OCI-M2 (cell line): Measurements from ENCODE around the gene AUTS2.

Source experiments
- DNase-seq: peaks from one replicate; lab custom pipeline; 2025; ENCODE audit not compliant: unreplicated experiment; lab: John Stamatoyannopoulos, UW

Gene AUTS2

DNA sequence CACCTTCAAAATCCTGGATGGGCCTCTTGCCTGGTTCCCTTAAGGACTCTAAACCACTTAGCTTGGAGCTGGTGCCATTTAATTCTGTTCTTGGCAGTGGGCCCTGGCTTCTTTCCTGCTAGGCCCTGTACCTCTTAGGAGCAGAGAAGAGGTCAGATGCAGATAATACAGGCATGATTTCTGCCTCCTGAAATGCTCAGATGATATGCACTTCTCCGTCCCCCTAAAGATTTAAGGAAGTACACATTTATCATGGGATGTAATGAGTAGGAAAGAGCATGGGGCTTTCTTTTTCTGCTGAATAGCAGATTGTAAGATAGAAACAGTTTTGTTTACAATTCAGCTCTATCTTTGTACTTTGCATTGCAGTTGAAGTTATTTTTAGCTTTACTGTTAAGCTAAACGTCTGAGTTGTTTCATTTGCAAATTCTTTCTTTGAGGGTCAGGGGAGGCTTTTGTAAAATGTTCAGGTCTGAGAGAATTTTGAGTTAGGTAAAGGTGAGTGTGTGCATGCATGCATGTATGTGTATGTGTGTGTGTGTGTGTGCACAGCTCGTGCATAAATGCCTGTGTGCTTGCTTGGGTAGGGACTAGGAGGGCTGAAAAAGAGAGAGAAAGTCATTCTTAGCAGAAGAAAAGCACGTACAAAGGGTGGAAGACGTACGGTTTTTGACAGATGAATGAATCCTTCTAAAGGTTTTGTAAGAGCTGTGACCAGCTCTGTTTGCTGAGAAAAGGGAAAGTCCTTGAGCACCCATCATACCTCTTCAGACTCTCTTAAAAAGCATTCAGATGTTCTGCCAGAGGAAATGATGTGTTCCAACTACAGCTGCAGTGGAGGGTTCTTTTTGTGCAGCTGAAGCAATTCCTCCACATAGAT, 364.2 kb downstream of the AUTS2 start:
- no peak for DNase-seq

DNA sequence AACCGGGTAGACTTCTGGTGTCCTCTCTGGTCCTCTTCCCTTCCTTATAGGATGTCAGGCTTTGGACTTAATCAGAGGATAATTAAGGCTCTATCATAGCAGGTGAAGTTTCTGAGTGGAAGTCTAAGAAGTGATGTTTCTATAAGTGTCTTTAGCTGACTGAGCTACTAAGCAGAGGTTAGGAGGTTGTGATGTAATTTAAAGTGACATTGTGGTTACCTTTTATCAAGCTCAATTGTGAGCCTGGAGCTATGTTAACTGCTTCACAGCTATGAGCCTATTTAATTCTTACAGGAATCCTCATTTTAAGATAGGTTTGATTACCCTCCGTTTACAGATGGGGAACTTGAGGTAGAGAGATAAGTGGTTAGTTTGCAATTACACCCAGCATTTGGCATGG, 365.1 kb downstream of the AUTS2 start:
- no peak for DNase-seq

DNA sequence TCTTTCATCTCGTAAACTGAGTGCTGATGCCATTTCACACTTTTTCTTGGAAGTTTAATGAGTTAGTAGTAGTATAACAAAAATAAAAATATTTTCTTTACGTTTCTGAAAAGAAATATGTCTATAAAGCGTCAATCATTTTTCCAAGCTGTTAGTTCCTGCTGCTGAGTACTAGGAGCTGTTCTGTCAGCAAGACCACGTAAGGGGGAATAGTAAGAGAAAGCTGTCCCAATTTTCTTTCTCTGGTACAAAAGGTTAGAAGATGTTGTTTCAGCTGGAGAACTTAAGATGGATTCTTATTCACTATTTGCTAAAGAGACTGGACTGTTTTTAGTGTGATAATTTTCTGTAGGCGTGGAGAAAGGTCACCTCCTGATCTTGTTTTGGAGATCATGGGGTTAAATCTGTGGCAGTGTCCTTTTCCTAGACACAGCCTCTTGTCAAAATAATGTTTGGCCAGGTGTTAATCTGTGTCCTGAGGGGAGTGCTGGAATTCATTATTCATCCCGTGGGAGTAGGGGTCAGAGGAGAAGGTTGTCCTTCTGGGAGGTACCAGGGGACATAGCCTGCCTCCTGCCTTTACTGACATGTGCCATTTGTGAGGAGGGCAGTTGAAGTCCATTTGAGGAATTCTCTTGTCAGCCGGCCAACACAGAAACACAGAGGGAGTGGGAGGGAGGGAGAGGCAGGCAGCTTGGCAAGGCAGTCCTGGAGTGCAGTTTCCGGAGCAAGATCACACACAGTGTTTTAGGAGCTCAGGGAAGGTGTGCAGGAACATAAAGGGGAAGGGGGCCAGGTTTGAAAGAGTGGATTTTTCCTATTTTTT, 368.7 kb downstream of the AUTS2 start:
- DNase-seq = no peak

DNA sequence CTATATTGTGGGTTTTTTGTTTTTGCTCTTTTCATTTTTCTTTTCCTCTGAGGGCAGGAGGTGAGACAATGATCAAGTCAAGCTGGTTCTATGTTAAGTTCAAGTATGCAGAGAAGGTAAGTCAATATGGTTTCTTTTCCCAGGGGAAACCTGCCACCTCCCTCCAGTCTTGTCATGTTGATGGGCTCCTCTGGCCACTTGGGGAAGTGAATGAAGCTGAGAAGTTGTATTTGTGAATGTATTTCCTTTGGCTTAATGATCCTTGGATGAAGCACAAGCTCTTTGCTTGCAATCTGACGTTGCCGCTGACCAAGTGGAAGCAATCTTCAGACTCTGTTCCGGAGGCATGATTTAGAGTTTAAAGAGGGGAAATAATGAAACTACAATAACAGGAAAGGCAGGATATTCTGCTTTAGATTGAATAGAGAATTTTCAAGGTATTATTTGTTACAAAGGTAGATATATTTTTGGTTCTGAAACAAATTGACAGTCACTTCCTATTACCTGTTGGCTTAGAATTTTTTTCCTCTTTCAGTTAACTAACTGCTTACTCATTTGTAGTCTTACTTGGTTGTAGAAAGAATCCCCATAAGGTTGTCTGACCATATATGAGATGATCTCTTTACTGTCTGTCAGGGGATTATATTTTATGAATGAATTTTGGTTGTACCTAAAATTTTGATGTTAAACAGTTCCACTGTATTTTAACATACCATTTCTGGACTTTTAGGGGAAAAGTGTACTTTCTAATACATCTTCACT, 369.6 kb downstream of the AUTS2 start:
- DNase-seq = no peak

DNA sequence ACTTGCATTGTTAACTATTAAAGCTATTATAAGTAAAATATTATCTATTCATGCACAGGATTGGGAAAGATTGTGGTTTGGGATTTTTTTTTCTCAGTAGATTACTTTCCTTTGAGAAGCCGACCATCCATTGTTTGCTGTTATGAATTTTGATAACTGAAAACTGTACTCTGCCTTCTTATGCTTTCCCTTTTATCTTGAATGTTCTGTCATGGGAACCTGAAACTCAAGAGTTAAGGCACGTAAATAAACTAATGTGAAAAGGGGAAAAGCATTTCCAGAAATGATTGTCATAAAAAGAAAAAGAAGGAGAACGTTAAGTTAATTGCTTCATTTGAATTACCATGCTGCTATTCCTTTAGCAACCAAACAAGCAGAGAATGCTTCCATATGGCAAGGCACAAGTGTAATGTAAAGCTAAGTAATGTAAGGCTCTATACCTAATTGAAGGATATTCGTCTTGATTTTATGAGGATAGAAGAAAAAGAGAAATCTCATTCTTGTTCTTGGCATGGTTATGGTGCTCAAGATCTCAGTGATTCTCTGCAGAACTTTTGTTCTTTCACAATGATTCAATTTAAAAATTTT, 370.8 kb downstream of the AUTS2 start:
- DNase-seq = no peak

DNA sequence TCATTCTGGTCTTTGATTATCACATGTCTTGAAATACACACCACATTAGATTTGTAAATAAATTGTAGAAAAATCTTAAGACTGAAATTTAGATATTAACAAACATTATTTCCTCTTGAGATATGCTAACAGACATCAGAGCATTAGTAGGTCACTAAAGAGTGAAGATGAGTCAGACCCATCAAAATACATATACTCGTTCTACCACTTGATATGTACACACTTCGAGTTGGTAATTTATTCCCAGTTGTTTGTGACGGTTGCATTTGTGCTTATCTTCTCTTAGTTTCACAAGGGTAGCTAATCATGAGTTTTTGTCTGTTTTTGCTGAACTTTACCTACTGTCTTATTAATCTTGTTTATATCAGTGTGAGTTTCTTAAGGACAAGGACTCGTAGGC, 383.4 kb downstream of the AUTS2 start:
- DNase-seq = no peak

DNA sequence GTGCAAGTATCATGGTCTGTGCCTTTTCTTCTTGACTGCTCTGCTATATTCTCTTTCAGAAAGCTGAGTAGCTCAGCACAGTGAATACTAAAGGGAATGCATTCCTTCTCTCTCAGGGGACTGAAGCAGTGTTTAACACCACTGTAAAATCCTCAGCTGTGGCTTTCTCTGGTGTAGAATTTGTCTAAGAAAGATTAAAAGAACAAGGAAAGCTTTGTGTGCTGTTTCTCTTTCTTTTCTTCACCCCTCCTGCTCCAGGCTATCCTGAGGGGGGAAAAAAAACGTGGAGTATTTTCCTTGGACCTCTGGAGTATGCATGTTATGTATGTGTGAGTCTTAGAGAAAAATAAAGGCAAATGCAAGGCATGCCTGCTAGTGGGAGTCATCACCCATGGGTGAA, 383.9 kb downstream of the AUTS2 start:
- no peak for DNase-seq

DNA sequence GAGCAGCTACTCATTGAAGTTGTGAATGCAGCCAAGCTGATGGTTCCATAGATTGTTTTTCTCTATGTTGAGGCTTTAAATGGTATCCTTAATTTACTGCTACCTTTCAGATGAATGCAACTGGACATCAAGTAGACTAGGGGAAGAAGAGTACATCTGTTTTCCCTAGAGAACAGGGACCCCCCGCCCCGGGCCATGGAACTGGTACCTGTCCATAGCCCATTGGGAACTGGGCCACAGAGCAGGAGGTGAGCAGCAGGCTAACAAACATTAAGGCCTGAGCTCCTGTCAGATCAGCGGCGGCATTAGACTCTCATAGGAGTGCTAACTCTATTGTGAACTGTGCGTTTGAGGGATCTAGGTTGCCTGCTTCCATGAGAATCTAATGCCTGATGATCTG, 391.3 kb downstream of the AUTS2 start:
- DNase-seq = no peak

DNA sequence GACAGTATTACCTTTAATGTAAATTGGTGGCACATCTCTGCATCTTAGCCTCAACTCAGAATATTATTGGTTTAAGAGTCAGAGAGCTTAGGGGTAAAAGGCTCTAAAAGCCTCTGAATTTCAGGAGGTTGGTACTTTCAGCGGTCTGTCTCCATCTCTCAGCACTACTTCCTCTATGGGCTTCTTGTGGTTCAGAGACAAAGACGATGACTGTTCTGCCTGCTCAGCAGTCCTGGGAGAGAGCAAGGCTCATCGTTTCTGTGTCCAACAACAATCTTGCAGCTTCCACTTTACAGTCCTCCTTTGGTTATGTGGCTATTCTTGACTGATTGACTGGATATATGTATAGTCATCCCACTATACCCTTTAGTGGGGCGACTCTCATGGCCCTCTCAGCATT, 394.7 kb downstream of the AUTS2 start:
- DNase-seq = no peak

DNA sequence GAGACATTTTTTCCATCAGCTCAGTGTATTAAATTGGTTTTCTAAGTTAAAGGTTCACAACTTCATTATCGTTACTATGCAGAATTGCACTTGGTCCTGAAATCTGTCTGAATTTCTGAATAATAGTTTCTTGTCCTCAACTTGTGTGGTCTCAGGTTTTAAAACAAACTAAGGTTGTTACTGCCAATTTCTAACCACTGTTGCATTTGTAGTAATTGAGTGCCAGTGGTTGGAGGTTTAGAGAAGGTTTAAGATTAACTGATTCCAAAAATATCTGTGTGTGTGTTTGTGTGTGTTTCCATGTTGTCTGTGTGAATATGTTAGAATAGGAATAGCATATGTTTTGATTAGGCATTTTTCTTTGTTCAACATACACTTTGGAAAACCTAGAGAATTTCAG, 395.9 kb downstream of the AUTS2 start:
- no peak for DNase-seq

DNA sequence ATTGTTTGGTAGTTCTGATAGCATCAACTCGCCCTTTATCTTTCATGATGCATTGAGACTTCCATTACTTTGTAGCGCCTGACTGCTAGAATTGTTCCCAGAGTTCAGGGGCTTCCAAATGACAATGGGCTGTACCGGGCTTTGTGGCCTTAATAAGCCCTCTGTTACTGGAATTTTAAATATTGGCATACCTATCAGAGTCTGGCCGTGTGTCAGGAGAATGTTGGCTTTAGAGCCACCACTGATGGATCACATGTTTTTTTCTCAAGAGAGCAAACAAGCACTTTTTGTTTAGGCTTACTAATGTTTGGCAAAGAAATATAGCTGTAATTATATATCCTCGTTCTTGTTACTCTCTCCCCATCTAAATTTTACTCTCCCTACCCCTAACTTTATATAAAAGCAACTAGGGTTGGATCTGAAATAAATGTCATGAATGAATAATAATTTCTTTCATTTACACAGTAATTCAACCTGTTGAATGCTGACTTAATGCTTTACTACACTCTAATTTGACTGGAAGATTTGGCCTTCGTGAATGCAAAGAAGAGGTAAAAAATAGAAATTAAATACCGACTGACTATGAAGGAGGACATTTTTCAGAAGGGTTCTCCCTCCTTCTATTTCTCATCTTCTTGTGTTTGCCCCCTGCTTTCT, 396.7 kb downstream of the AUTS2 start:
- no peak for DNase-seq

DNA sequence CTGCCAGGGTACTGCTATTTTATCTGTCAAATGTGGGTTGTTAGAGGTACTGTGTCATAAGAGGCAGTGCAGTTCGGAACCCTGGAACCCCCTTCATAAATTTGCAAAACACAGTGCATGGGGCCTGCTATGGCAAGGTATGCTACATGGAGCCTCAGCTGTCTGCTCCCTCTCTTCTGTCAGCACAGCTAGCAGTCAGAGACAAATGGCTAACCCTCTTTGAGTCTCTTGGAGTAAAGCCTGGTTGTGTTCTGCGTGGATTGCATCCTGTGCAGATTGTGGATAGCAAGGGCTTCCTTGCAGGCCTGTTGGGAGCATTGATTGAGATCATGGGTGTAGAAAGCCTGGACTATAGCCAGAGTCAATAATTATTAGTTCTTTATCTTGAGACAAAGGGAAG, 397.8 kb downstream of the AUTS2 start:
- DNase-seq = no peak

DNA sequence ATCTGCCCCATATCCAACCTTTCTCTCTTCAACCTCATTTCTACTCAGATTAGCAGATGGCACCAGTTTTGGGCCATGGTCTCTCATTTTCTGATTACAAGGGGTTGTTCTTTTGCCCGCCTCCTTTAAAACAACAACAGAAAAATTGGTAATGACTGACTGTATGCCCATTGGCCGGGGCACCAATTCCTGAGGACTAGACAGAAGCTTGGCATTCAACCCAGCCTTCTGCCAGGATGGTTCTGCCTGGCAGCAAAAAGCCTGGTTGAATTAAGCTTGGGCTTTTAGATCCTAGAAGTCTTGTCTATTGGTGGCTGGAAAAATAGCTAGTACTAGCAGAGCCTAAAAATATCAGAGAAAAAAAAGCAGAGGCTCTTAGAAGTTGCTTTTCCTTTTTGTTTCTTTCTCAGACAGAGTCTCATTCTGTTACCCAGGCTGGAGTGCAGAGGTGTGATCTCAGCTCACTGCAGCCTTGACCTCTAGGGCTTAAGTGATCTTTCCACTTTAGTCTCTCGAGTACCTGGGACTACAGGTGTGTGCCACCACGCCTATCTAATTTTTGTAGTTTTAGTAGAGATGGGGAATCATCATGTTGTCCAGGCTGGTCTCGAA, 402.6 kb downstream of the AUTS2 start:
- DNase-seq = no peak

DNA sequence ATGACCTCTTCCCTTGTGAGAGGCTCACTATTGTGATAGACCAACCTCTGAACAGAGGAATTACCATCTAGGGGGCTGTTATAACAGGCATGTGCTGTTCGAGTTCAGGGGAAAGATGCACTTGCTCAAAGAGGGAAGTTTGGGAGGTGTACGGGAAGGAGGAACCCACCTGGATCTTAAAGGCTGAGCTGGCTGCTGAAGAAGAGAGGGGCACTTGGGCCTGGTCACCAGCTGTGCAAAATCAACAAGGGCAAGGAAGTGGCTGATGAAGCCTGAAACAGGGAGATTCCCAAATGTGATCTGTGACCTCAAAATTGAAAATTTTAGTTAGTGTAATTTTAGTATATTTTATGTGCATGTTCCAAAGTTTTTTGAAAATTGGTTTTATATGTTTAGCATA, 407.2 kb downstream of the AUTS2 start:
- no peak for DNase-seq

DNA sequence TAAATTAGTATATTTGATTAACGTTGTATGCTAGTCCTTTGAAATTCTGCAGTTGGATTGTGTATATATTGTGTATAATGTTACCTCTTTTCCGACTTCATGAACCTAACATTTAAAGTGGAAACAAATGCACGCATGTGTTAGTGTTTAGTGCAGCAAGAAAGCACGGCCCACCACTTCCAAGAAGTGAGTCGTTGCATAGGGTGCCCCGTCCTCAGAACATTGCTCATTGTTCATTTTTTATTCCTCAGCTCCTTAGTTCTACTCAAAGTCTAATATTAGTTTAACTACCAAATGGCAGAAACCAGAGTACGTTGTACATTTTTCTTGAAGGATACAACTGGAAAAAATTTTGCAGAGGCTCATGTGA, 407.6 kb downstream of the AUTS2 start:
- DNase-seq = no peak

DNA sequence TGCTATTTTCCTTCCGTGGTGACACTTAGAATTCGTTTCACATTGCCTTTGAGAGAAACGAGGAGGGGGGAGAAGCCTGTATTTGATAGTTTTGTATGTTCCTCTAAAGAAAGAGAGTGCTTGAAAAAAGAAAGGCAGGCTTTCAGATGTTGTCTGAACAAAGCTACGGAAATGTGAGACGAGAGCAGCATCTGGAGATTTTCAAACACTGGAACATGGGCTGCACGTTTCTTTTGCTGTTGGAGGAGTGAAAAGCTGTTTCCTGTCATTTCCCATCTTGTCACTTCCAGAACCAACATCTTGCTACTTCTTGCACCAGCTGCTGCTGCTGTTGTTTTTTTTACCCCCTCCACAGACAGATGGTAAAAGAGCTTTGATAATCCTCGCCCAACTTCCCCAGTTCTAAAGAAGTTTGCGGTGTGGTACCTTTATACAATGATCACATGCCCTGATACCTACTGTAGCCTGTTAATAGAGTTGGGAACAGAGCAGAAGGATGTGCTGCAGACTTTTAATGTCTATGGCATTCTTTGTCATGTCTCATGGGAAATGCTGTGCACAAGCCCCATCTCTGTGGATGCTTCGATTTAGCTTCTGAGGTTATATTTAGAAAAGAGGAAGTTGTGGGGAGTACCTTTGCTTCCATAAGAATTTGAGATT, 408.1 kb downstream of the AUTS2 start:
- no peak for DNase-seq

DNA sequence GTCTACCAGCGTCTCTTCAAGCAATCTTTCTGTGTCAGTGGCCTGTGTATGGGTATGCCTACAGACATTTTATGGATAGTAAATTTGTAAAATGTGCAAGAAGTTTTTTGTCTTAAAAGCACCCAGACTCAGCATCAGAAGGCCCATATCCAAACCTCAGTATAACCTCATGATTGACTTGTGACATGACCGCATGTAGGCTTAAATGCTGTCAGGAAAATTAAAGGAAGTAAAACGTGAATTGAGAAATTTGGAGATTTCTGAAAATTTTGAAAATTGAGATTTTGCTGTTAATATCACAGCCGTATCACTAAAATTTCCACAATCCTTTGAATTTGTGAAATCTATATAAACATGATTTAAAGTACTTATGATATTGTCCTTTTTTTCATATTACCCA, 410.2 kb downstream of the AUTS2 start:
- DNase-seq = no peak

DNA sequence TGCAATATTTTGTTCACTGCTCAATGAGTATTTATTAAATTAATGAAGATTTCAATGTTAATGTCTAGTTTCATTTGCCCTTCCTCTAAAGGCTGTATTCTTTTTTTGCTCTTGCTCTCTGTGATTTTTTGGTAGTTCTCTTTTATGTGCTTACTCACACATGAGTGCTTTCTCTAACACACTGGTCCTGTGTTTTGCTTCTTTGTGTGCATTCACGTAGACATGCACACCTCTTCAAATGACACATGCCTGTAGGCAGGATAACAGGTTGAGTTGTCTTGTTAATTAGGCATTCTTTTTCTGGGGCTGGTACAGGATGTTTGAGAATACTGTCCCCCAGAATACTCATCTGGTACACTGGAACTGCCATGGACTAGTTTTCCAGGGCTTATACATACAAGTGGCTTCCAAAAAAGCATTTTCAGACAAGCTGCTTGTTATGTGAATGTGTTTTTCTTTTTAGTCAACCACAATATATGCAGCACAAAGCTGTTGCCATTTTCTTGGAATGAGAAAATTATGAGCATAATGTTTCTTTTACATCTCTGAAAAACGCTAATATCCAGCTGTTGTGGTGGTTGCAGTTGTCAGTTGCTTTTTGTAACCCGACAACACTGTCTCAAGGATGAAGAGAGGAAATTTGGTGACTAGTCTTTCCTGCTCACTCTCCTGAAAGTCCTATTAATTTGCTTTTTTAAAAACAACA, 416.4 kb downstream of the AUTS2 start:
- DNase-seq = no peak

DNA sequence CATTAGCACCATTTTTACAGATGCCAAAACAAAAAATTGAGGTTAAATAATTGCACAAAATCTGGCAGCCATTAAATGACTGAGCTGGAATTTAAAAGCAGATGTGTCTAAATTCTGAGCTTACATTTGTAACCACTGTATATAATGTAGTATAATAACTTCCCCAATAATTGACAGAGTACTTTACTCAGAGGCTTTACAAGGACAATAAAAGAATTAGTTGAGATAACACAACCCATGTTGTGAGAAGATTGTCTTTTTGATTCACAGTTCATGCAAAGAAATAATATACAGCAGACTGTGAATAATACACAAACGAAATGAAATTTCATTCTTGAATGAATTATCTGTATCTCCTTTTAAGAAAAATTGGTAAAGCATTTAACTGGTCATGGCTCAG, 417.1 kb downstream of the AUTS2 start:
- no peak for DNase-seq
